Bronchial epithelial cell (primary cell): ENCODE data around the gene PUSL1. TPM values are rescaled to one million over a fixed set of nuclear protein-coding genes. Genes with fewer than 3 reads are reported as not detected.
A peak's percentile ranks its signal among the peaks of the same experiment; 100 is the strongest.

Experiments
- DNase-seq: peaks from one replicate; pipeline ENCODE4 v3.0.0-alpha.2; 2010; ENCODE audit warnings: low read depth
- FAIRE-seq: peaks from 2 replicates; lab custom pipeline; 2011; peaks lifted over from hg19 to GRCh38; lab: Jason Lieb, UNC
- H3K27me3 ChIP-seq: 2 replicates; pipeline ENCODE4 v1.5.1; 2011; ENCODE audit warnings: low read length; ENCODE audit not compliant: control insufficient read depth, insufficient read depth
- H3K36me3 ChIP-seq: 2 replicates; pipeline ENCODE4 v1.5.1; 2011; ENCODE audit warnings: low read length; ENCODE audit not compliant: control insufficient read depth, insufficient read depth
- H3K4me3 ChIP-seq: 2 replicates; pipeline ENCODE4 v1.5.1; 2011; ENCODE audit warnings: mild to moderate bottlenecking, low read depth, low read length, control low read depth
- CTCF ChIP-seq: IDR thresholded peaks from 2 replicates; pipeline ENCODE4 v1.5.1; 2011; ENCODE audit warnings: mild to moderate bottlenecking, moderate library complexity, low read length, control low read depth, inconsistent platforms; ENCODE audit not compliant: insufficient read depth, severe bottlenecking
- total RNA-seq: library from RNA; depleted of rRNA; stranded (reverse); fragments of >200 nt; gene quantifications from 2 replicates; pipeline ENCODE4 v1.2.1, GENCODE V29; 2014

The PUSL1 gene
- total RNA-seq, 1 donor from 2014 or later: 20.8 TPM

- no peak for DNase-seq
- Histone ChIP-seq H3K4me3 (no peak overlapping the region), H3K36me3 (no peaks in the 10 kb centered on the region), H3K27me3 (no peaks in the 10 kb centered on the region)
- no peak for TF ChIP-seq CTCF
- FAIRE-seq: no peak
Measured at GRCh38 chr1:1285102-1285571, 23.3 kb upstream of the PUSL1 start.

- Histone ChIP-seq H3K36me3 (no peaks in the 10 kb centered on the region), H3K4me3 (no peak overlapping the region), H3K27me3 (no peaks in the 10 kb centered on the region)
- no peak for TF ChIP-seq CTCF
- FAIRE-seq (no peak), DNase-seq (no peak)
Measured at GRCh38 chr1:1285611-1286311, 22.6 kb upstream of the PUSL1 start.

- Histone ChIP-seq H3K4me3 (no peak overlapping the region), H3K27me3 (no peaks in the 10 kb centered on the region), H3K36me3 (no peaks in the 10 kb centered on the region)
- no peak for FAIRE-seq
- TF ChIP-seq CTCF: no peak
- no peak for DNase-seq
Measured at GRCh38 chr1:1286313-1287261, 21.8 kb upstream of the PUSL1 start.

- DNase-seq (no peak), FAIRE-seq (no peak)
- no peak for TF ChIP-seq CTCF
- Histone ChIP-seq H3K27me3 (no peaks in the 10 kb centered on the region), H3K36me3 (no peaks in the 10 kb centered on the region), H3K4me3 (no peak overlapping the region)
Measured at GRCh38 chr1:1287288-1288110, 20.9 kb upstream of the PUSL1 start.

GRCh38 chr1:1290238-1290731 lies 18.1 kb upstream of the PUSL1 start:
- FAIRE-seq: peak; percentile 91
- Histone ChIP-seq H3K4me3 (no peak overlapping the region), H3K27me3 (no peaks in the 10 kb centered on the region), H3K36me3 (peaks cover 4% of the 10 kb centered on the region)
- no peak for DNase-seq
- peak; percentile 78 for TF ChIP-seq CTCF
